Endodermal cell (in vitro differentiated cells): ENCODE results near the gene PHLDB2. TPM values are rescaled to one million over a fixed set of nuclear protein-coding genes. Genes with fewer than 3 reads are reported as not detected.

Experiments
- DNase-seq: peaks from one replicate; pipeline ENCODE4 v3.0.0-alpha.2; 2017
- H3K27ac ChIP-seq: 2 replicates; pipeline ENCODE4 v1.5.1; 2013; ENCODE audit warnings: mild to moderate bottlenecking, low read depth, low read length, moderate library complexity
- H3K27me3 ChIP-seq: 2 replicates; pipeline ENCODE4 v1.6.1; 2013; ENCODE audit warnings: mild to moderate bottlenecking, low read length, moderate library complexity; ENCODE audit not compliant: insufficient read depth, control insufficient read depth, poor library complexity, severe bottlenecking
- H3K36me3 ChIP-seq: 2 replicates; pipeline ENCODE4 v1.7.0; 2013; ENCODE audit warnings: mild to moderate bottlenecking, low read length, moderate library complexity; ENCODE audit not compliant: control insufficient read depth, insufficient read depth
- H3K4me1 ChIP-seq: one replicate; pipeline ENCODE4 v1.7.0; 2013; ENCODE audit warnings: low read length; ENCODE audit not compliant: control insufficient read depth, insufficient read depth
- H3K4me3 ChIP-seq: 2 replicates; pipeline ENCODE4 v1.5.1; 2013; ENCODE audit warnings: mild to moderate bottlenecking, low read length, moderate library complexity
- H3K9ac ChIP-seq: 2 replicates; pipeline ENCODE4 v1.6.1; 2013; ENCODE audit warnings: mild to moderate bottlenecking, low read length, moderate library complexity; ENCODE audit not compliant: poor library complexity, severe bottlenecking; ENCODE audit errors: extremely low read depth
- H3K9me3 ChIP-seq: 2 replicates; pipeline ENCODE4 v1.6.1; 2013; ENCODE audit warnings: mild to moderate bottlenecking, low read length, moderate library complexity; ENCODE audit not compliant: control insufficient read depth
- H3K27ac Mint-ChIP-seq: 2 replicates; pipeline ENCODE4 v1.8.0; 2020; ENCODE audit warnings: mixed read lengths
- H3K27me3 Mint-ChIP-seq: 2 replicates; pipeline ENCODE4 v1.8.0; 2021; ENCODE audit warnings: mild to moderate bottlenecking, mixed read lengths; ENCODE audit not compliant: insufficient read depth
- H3K36me3 Mint-ChIP-seq: 2 replicates; pipeline ENCODE4 v1.8.0; 2020; ENCODE audit warnings: low read depth, mixed read lengths
- H3K4me1 Mint-ChIP-seq: 2 replicates; pipeline ENCODE4 v1.8.0; 2020; ENCODE audit warnings: mixed read lengths
- H3K4me3 Mint-ChIP-seq: 2 replicates; pipeline ENCODE4 v1.8.0; 2020; ENCODE audit warnings: mild to moderate bottlenecking, moderate library complexity, mixed read lengths
- H3K9me3 Mint-ChIP-seq: 2 replicates; pipeline ENCODE4 v1.8.0; 2020; ENCODE audit warnings: mild to moderate bottlenecking, mixed read lengths
- WGBS, 2 experiments: methylation state at CpG; one replicate each; pipeline versions ENCODE4 v1.1.5 to v1.1.7; 2013; ENCODE audit warnings: missing lambda C conversion rate in 2 of 2, mixed read lengths in 1 of 2; ENCODE audit not compliant: insufficient coverage in 1 of 2, insufficient read length in 1 of 2; 5-methylcytosine and 5-hydroxymethylcytosine counted together
- total RNA-seq, 2 donors: library from RNA; stranded (reverse); fragmentation: NEBNext Ultra II Directional in 1 of 2; extraction: Animal tissue kit (Norgen Biotek cat#: 25700) in 1 of 2; gene quantifications; 2 replicates in 1 of 2; 3 replicates in 1 of 2; pipeline ENCODE4 v1.2.1, GENCODE V29; 2021
- TF ChIP-seq, protein P1 (sequence below): fragments of 200-600 bp; sonication (generic); conservative IDR thresholded peaks from 2 replicates; pipeline ENCODE4 v1.5.0; 2021; ENCODE audit warnings: antibody characterized with exemption, mild to moderate bottlenecking

The PHLDB2 gene
- total RNA-seq, 2 donors from 2014 or later: 59.5 to 67.4 TPM

GRCh38 chr3:111976254-111976653 lies 117.2 kb downstream of the PHLDB2 start:
- peaks cover 4% of the 10 kb centered on the region for H3K4me1 Mint-ChIP-seq
- no peak for DNase-seq
- no peak overlapping the region for H3K27ac Mint-ChIP-seq
- WGBS, 2 experiments: 85 to 100% methylated on average over 1 to 2 of the region's 2 CpGs
- no peaks in the 10 kb centered on the region for H3K9me3 ChIP-seq
- no peak overlapping the region for H3K27ac ChIP-seq
- H3K27me3 Mint-ChIP-seq: no peaks in the 10 kb centered on the region
- H3K4me1 ChIP-seq: no peaks in the 10 kb centered on the region
- H3K36me3 ChIP-seq: peaks cover 25% of the 10 kb centered on the region
- no peak overlapping the region for H3K4me3 ChIP-seq
- H3K4me3 Mint-ChIP-seq: no peak overlapping the region
- peaks cover 15% of the 10 kb centered on the region for H3K36me3 Mint-ChIP-seq
- no peaks in the 10 kb centered on the region for H3K27me3 ChIP-seq
- TF ChIP-seq, protein P1, sequence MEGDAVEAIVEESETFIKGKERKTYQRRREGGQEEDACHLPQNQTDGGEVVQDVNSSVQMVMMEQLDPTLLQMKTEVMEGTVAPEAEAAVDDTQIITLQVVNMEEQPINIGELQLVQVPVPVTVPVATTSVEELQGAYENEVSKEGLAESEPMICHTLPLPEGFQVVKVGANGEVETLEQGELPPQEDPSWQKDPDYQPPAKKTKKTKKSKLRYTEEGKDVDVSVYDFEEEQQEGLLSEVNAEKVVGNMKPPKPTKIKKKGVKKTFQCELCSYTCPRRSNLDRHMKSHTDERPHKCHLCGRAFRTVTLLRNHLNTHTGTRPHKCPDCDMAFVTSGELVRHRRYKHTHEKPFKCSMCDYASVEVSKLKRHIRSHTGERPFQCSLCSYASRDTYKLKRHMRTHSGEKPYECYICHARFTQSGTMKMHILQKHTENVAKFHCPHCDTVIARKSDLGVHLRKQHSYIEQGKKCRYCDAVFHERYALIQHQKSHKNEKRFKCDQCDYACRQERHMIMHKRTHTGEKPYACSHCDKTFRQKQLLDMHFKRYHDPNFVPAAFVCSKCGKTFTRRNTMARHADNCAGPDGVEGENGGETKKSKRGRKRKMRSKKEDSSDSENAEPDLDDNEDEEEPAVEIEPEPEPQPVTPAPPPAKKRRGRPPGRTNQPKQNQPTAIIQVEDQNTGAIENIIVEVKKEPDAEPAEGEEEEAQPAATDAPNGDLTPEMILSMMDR: no peak
- no peaks in the 10 kb centered on the region for H3K9me3 Mint-ChIP-seq
- H3K9ac ChIP-seq: no peak overlapping the region

DNA sequence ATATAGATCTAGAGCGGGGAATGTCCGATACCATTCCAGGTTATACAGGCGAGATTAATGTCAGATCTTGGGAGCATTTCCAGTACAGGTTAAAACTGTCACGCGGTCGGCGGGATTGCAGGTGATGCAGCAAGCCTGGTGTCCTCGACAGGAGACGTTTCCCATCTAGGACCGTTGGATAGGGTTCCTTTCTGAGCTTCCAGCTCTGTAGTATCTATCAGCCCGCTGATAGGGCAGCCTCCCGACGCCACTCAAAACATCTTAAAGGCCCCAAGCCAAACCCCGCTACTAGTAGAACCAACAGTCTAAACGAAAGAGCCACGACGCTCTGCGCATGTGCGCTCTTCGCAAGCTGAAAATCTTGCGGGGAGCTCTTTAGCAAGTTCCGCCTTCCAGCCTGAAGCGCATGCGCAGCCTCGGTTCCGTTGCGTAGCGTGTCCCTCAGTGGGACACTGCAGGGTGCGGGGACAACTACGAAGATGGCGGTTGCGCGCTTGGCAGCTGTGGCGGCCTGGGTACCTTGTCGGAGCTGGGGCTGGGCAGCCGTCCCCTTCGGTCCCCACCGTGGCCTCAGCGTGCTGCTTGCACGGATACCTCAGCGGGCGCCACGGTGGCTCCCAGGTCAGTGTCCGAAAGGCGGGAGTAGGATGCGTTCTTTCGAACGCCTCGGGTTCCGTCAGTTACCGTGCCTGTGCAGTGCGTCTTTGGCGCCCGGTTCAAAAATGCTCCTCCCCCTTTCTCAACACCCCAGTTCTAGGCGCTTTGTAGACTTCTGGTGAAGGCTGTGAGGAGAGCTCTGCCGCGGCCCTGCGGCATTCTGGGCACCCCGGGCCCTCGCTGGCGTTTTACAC lies 119.7 kb downstream of the PHLDB2 start, which contains the start of gene ABHD10:
TSS of gene ABHD10 (plus strand) at position 444 of the 851 bp plus-strand sequence. CDS start at position 480, 36 bp downstream.
- H3K4me1 Mint-ChIP-seq: peaks cover 4% of the 10 kb centered on the region

DNA sequence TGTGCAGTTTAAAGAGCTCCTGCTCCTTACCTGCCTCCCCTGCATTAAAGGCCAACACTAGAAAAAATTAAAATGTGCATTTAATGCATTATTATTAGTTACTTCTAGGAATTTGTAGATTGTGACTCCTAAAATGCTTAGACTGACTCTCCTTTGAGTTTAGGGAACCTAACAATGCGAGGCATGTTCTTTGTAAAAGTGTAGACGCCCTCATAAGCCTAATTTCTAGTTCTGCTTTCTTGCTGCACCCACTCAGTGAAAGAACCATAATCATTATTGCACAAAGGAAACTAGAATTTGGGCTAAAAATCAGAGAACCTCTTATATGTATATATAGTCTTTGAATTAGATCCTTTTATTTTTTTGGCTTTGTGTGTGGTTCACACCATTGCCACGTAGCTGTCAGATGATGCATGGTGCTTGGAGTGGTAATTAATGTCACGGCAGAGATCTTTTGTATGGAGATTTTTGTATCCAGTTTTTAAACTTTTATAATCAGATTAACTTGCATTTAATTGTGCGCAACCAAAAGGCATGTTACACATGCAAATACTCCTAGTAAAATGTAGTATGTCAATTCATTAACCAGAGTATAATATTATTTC lies 120.5 kb downstream of the PHLDB2 start:
- Histone ChIP-seq H3K36me3 (peaks cover 23% of the 10 kb centered on the region), H3K9me3 (no peaks in the 10 kb centered on the region), H3K4me1 (no peaks in the 10 kb centered on the region), H3K4me3 (peak overlapping the region; percentile 96), H3K27ac (peak overlapping the region; percentile 86), H3K27me3 (no peaks in the 10 kb centered on the region), H3K9ac (peak overlapping the region; percentile 74)
- TF ChIP-seq, protein P1: no peak
- WGBS, 2 experiments: 23 to 34% methylated on average over 3 to 5 of the region's 5 CpGs
- no peak for DNase-seq
- H3K4me3 Mint-ChIP-seq: peak overlapping the region; percentile 90
- peaks cover 3% of the 10 kb centered on the region for H3K36me3 Mint-ChIP-seq
- H3K9me3 Mint-ChIP-seq: no peaks in the 10 kb centered on the region
- H3K27me3 Mint-ChIP-seq: no peaks in the 10 kb centered on the region
- peaks cover 4% of the 10 kb centered on the region for H3K4me1 Mint-ChIP-seq
- peak overlapping the region; percentile 84 for H3K27ac Mint-ChIP-seq

More for the DNA sequence above, 119.7 kb downstream of the PHLDB2 start, which contains the start of gene ABHD10:
- Mint-ChIP-seq H3K4me3 (peak within 1 kb of the TSS; percentile 90), H3K27me3 (no peaks in the 10 kb centered on the region), H3K27ac (peak within 1 kb of the TSS; percentile 84), H3K36me3 (peaks cover 10% of the 10 kb centered on the region), H3K9me3 (no peaks in the 10 kb centered on the region)
- Histone ChIP-seq H3K9ac (peak within 1 kb of the TSS; percentile 74), H3K4me3 (peak within 1 kb of the TSS; percentile 96), H3K9me3 (no peaks in the 10 kb centered on the region), H3K4me1 (no peaks in the 10 kb centered on the region), H3K27me3 (no peaks in the 10 kb centered on the region), H3K36me3 (peaks cover 25% of the 10 kb centered on the region), H3K27ac (peak within 1 kb of the TSS; percentile 86)
- WGBS, 2 experiments: 4 to 8% methylated on average over 39 to 61 of the region's 61 CpGs
- peak; percentile 97 for DNase-seq
- TF ChIP-seq, protein P1: no peak
